Endodermal cell (in vitro differentiated cells): ENCODE data around the gene CLTCL1. TPM values are rescaled to one million over a fixed set of nuclear protein-coding genes. Genes with fewer than 3 reads are reported as not detected.
A peak's percentile ranks its signal among the peaks of the same experiment; 100 is the strongest.

Experiments used
- DNase-seq: peaks from one replicate; pipeline ENCODE4 v3.0.0-alpha.2; 2017
- H3K27ac ChIP-seq: 2 replicates; pipeline ENCODE4 v1.5.1; 2013; ENCODE audit warnings: mild to moderate bottlenecking, low read depth, low read length, moderate library complexity
- H3K27me3 ChIP-seq: 2 replicates; pipeline ENCODE4 v1.6.1; 2013; ENCODE audit warnings: mild to moderate bottlenecking, low read length, moderate library complexity; ENCODE audit not compliant: insufficient read depth, control insufficient read depth, poor library complexity, severe bottlenecking
- H3K36me3 ChIP-seq: 2 replicates; pipeline ENCODE4 v1.7.0; 2013; ENCODE audit warnings: mild to moderate bottlenecking, low read length, moderate library complexity; ENCODE audit not compliant: control insufficient read depth, insufficient read depth
- H3K4me1 ChIP-seq: one replicate; pipeline ENCODE4 v1.7.0; 2013; ENCODE audit warnings: low read length; ENCODE audit not compliant: control insufficient read depth, insufficient read depth
- H3K4me3 ChIP-seq: 2 replicates; pipeline ENCODE4 v1.5.1; 2013; ENCODE audit warnings: mild to moderate bottlenecking, low read length, moderate library complexity
- H3K9ac ChIP-seq: 2 replicates; pipeline ENCODE4 v1.6.1; 2013; ENCODE audit warnings: mild to moderate bottlenecking, low read length, moderate library complexity; ENCODE audit not compliant: poor library complexity, severe bottlenecking; ENCODE audit errors: extremely low read depth
- H3K9me3 ChIP-seq: 2 replicates; pipeline ENCODE4 v1.6.1; 2013; ENCODE audit warnings: mild to moderate bottlenecking, low read length, moderate library complexity; ENCODE audit not compliant: control insufficient read depth
- H3K27ac Mint-ChIP-seq: 2 replicates; pipeline ENCODE4 v1.8.0; 2020; ENCODE audit warnings: mixed read lengths
- H3K27me3 Mint-ChIP-seq: 2 replicates; pipeline ENCODE4 v1.8.0; 2021; ENCODE audit warnings: mild to moderate bottlenecking, mixed read lengths; ENCODE audit not compliant: insufficient read depth
- H3K36me3 Mint-ChIP-seq: 2 replicates; pipeline ENCODE4 v1.8.0; 2020; ENCODE audit warnings: low read depth, mixed read lengths
- H3K4me1 Mint-ChIP-seq: 2 replicates; pipeline ENCODE4 v1.8.0; 2020; ENCODE audit warnings: mixed read lengths
- H3K4me3 Mint-ChIP-seq: 2 replicates; pipeline ENCODE4 v1.8.0; 2020; ENCODE audit warnings: mild to moderate bottlenecking, moderate library complexity, mixed read lengths
- H3K9me3 Mint-ChIP-seq: 2 replicates; pipeline ENCODE4 v1.8.0; 2020; ENCODE audit warnings: mild to moderate bottlenecking, mixed read lengths
- CTCF ChIP-seq: fragments of 200-600 bp; sonication (generic); conservative IDR thresholded peaks from 2 replicates; pipeline ENCODE4 v1.5.0; 2021; ENCODE audit warnings: antibody characterized with exemption, mild to moderate bottlenecking
- WGBS, 2 experiments: methylation state at CpG; one replicate each; pipeline versions ENCODE4 v1.1.5 to v1.1.7; 2013; ENCODE audit warnings: missing lambda C conversion rate in 2 of 2, mixed read lengths in 1 of 2; ENCODE audit not compliant: insufficient coverage in 1 of 2, insufficient read length in 1 of 2; 5-methylcytosine and 5-hydroxymethylcytosine counted together
- total RNA-seq, 2 donors: library from RNA; stranded (reverse); fragmentation: NEBNext Ultra II Directional in 1 of 2; extraction: Animal tissue kit (Norgen Biotek cat#: 25700) in 1 of 2; gene quantifications; 2 replicates in 1 of 2; 3 replicates in 1 of 2; pipeline ENCODE4 v1.2.1, GENCODE V29; 2021

Gene CLTCL1
- total RNA-seq, 2 donors from 2014 or later: 11.8 to 14.4 TPM

GRCh38 chr22:19172213-19173046 is 119.1 kb downstream of the CLTCL1 start:
- Mint-ChIP-seq H3K27me3 (peaks cover 45% of the 10 kb centered on the region), H3K36me3 (peaks cover 8% of the 10 kb centered on the region), H3K9me3 (no peaks in the 10 kb centered on the region), H3K27ac (peak overlapping the region; percentile 95), H3K4me1 (peaks cover 34% of the 10 kb centered on the region), H3K4me3 (peak overlapping the region; percentile 84)
- Histone ChIP-seq H3K27ac (no peak overlapping the region), H3K9ac (peak overlapping the region; percentile 91), H3K36me3 (no peaks in the 10 kb centered on the region), H3K4me3 (peak overlapping the region; percentile 96), H3K9me3 (no peaks in the 10 kb centered on the region), H3K4me1 (peaks cover 13% of the 10 kb centered on the region), H3K27me3 (peaks cover 37% of the 10 kb centered on the region)
- no peak for DNase-seq
- WGBS, 2 experiments: 45 to 53% methylated on average over 8 to 13 of the region's 13 CpGs
- no peak for TF ChIP-seq CTCF

GRCh38 chr22:19169947-19170318 is 121.6 kb downstream of the CLTCL1 start:
- Histone ChIP-seq H3K27ac (no peak overlapping the region), H3K4me3 (no peak overlapping the region), H3K9ac (no peak overlapping the region), H3K27me3 (peaks cover 62% of the 10 kb centered on the region), H3K36me3 (no peaks in the 10 kb centered on the region), H3K4me1 (peaks cover 13% of the 10 kb centered on the region), H3K9me3 (peaks cover 1% of the 10 kb centered on the region)
- Mint-ChIP-seq H3K27ac (no peak overlapping the region), H3K36me3 (no peaks in the 10 kb centered on the region), H3K4me1 (peaks cover 29% of the 10 kb centered on the region), H3K27me3 (peaks cover 70% of the 10 kb centered on the region), H3K9me3 (no peaks in the 10 kb centered on the region), H3K4me3 (peak overlapping the region; percentile 84)
- DNase-seq: peak; percentile 55
- 37 to 71% methylated on average over 3 to 7 of the region's 7 CpGs for WGBS, 2 experiments
- no peak for TF ChIP-seq CTCF

GRCh38 chr22:19169002-19169946 is 122.2 kb downstream of the CLTCL1 start:
- 9 to 14% methylated on average over 45 to 58 of the region's 58 CpGs for WGBS, 2 experiments
- peaks cover 7% of the 10 kb centered on the region for H3K9me3 ChIP-seq
- no peak overlapping the region for H3K4me3 ChIP-seq
- Mint-ChIP-seq H3K4me1 (peaks cover 29% of the 10 kb centered on the region), H3K27me3 (peaks cover 77% of the 10 kb centered on the region), H3K36me3 (no peaks in the 10 kb centered on the region), H3K4me3 (peak overlapping the region; percentile 84), H3K9me3 (peaks cover 5% of the 10 kb centered on the region), H3K27ac (no peak overlapping the region)
- H3K27ac ChIP-seq: no peak overlapping the region
- peak; percentile 84 for DNase-seq
- peaks cover 68% of the 10 kb centered on the region for H3K27me3 ChIP-seq
- peaks cover 13% of the 10 kb centered on the region for H3K4me1 ChIP-seq
- no peak overlapping the region for H3K9ac ChIP-seq
- no peak for TF ChIP-seq CTCF
- H3K36me3 ChIP-seq: no peaks in the 10 kb centered on the region
